ENCODE data around the gene DSTYK.
A peak's percentile ranks its signal among the peaks of the same experiment; 100 is the strongest.
"Not testable (repeated sequence)": the region's sequence is repeated elsewhere in the genome, so short reads cannot be mapped to it uniquely, and the experiment has no call there.

Gene DSTYK

DNA sequence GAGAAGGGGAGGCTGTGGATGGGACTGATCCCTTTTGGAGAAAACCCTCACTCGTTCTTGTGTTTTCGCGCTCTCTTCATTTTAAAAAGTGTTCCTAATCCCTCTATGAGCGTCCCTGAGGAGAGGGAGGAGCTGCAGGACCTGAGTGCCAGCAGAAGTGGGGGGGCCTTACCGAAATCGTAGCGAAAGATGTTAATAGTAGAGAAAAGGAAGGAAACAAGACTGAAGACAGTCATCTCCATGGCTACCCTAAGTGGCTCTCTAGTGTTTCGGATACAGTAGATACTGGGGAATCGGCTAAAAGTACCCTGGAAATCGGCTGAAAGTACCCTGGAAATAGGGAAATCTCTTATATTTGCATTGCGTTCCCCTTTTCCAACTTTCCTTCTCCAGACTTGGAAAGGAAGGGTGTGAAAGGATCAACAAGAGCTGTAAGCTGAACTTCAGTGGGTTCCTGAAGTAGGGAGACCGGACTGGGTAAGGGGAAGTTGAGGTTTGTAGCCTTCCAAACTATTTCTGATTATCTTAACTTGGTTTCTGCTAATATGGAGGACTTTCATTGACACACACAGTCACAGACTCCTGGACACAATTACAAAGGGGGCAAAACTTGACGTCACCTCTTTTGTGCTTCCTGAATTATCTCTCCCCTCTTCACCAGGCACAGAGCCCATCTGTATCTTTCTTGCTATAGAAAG, 486 bp upstream of the DSTYK start:
- DNase-seq, result peak; percentile 34

DNA sequence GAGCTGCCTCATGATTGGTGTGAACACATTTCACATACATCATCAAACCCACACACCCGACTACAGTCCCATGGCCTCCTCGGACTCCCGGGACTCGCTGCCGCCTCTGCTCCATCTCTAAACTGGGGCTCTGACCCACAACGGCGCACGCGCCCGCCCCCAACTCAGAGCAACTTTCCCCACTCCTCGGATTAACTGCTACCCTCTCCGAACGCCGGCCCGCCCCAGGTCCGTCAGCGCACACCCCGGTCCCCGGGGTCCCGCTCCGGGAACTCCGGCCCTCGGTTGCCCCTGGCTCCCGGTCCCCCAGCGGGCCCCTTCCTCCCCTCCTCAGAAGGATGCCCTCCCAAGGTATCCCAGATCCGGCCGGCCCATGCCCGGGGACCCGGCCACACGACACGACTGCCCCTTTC, 740 bp downstream of the DSTYK start:
- no peak for DNase-seq

DNA sequence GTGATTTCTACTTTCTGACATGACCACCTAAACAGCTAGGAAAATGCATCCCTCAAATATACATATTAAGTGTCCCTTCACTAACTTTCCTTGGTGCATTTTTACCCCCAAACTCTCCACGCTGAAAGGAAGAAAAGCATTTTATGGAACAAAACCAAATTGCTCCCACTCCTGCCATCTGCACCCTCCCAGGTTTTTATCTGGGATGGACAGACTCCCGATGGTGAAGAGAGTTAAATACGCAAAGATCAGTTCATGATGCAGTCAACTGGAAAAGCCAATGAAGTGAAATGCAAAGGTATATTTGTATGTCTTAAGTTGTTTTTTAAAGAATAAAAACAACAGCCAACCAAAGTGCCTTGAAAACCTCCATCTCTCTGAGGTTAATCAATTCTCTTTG, 2.7 kb downstream of the DSTYK start:
- no peak for DNase-seq

DNA sequence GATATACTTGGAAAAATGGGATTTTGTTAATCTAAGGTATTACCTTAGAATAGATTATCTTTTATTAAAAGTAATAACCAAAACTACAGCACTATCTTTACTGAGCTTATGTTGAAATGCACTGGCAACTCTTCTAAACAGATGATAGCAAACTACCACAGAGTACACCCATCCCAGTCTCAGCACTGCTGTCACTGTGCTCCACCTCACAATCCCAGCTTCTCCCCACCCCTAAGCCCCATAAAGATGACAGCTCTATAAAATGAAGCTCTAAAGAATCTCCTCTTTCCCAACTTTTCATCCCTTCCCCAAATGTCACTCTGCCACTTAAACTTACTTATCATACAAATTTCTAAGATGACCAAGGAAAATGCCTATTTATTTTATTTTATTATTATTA, 6.4 kb downstream of the DSTYK start:
- DNase-seq, result no peak

DNA sequence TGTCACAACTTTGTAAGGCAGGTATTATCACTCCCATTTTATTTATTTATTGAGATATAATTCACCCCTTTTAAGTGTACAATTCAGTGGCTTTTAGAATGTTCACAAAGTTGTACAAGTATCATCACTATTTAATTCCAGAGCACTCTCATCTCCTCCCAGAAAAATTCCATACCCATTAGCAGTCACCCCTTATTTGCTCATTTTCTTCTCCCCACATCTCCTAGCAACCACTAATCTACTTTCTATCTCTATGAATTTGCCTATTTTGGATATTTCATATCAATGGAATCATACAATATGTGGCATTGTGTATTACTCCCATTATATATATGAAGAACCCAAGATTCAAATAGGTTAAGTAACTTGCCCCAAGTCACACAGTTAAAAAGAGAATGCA, 7.0 kb downstream of the DSTYK start:
- no peak for DNase-seq

DNA sequence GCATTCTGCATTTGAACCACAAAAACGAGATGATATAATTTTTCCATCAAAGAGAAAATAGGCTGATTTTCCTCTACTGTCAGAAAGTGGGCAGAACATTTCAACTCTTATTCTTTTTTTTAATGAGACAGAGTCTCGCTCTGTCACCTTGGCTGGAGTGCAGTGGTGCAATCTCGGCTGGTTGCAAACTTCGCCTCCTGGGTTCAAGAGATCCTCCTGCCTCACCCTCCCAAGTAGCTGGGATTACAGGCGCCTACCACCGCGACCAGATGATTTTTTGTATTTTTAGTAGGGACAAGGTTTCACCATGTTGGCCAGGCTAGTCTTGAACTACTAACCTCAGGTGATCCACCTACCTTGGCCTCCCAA, 11.6 kb downstream of the DSTYK start:
- no peak for DNase-seq

DNA sequence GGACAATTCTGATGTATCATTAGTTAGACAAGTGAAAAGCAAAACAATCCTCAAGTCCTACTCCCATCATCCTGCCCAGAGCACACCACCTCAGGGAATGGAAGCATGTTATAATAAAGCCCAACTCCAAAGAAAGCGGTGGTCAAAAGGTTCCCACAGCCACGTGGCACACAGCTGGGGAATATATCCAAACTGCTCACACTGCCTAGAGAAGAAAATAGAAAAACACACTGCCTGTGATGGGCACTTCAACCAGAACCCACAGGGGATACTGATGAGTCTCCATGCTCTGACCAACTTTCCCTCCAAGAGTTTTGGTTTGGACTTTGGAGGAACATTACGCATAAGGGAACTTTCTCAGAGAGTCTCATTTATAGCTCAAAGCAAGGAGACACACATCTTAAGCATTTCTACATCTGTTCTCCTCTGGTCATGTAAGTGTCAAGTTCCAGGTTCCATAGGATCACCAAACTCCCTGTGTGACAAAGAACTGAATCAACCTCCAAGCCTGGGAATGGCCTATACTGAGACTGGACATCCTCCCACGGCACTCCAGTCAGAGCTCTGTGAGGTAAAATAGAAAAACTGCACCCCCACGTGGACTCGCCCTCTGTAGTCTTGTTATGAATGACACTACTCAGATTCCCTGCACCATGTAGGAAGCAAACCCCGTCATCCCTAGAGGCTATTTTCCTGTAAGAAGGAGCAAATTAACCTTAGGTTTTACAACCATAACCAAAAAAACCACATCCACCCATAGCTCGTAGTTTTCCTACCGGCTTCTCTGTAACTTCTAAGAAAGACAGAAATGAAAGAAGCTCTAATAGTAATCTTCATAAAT, 12.2 kb downstream of the DSTYK start:
- DNase-seq, result no peak

DNA sequence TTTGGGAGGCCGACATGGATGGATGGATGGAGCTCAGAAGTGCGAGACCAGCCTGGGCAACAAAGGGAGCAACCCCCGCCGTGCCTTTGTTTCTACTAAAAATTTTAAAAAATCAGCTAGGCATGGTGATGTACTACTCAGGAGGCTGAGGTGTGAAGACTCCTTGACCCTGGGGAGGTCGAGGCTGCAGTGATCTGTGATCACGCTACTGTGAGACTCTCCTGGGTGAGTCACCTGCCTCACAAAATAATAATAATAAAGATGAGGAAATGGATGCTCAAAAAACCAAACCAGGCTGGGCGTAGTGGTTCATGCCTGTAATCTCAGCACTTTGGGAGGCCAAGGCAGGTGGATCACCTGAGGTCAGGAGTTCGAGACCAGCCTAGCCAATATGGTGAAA, 19.2 kb downstream of the DSTYK start:
- no peak for DNase-seq

DNA sequence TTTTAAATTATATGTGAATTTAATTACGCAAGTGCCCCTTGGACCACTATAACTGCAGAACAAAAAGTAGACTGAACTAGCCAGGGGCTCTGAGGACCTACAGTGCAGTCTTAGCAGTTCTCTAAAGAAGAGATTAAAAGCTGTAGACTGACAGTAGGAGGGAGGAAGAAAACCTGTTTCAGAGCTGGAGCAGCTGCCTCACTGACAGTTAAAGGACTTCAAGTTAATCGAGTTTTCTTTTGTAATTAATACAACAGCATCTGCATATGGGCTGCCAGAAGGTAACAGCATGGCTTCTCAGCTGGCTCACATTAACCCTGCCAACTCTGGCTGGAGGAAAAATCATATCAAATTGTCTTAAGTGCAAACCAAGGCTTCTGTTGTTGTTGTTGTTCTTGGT, 19.9 kb downstream of the DSTYK start:
- no peak for DNase-seq

DNA sequence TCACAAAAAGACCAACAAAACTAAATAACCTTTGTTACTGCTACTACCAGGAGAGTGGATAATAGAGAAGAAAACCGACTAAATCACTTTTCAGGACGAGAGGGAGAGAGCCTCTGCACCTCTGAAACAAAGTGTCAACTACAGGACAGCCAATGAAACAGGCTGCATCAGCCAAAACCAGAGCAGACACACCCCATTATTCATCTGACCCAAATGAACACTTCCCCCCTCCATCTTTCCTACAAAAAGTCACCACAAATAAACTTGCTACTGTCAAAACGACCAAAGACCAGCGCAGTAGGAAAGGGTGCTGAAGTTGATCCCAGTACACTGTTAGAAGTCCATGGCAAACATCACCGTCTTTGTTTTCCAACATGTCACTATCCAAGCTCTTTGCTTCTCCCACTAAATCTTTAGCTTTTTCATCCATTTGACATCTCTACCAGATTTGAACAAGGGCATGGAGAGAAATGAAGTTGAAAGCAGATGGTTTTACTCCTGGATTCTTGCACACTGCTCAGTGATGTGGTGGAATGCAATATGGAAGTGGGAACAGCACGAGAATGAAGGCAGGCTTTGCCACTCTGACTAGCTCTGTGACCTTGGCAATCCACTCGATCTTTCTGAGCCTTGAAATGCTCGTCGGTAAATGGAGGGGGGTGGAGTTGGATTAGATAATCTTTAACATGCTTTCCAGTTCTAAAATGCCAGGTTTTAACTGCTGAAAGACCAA, 20.5 kb downstream of the DSTYK start:
- DNase-seq, result no peak

DNA sequence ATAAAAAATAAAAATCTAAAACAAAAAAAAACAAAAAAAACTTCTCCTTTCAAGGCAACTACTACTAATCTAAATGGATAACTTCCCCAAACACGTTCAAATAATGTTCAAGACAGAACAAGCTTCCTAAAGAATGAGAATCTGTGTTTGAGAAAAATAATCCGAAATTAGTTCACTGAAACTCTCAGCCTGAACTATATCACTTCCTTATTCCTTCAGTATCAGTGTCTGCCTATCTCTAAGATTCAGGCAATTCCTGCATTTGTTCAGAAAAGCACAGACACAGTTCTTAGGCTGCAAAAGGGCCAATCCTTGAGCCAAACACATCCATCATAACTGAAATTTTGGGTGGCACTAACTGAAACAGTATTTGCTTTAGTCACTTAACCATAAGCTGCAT, 22.4 kb downstream of the DSTYK start:
- no peak for DNase-seq

DNA sequence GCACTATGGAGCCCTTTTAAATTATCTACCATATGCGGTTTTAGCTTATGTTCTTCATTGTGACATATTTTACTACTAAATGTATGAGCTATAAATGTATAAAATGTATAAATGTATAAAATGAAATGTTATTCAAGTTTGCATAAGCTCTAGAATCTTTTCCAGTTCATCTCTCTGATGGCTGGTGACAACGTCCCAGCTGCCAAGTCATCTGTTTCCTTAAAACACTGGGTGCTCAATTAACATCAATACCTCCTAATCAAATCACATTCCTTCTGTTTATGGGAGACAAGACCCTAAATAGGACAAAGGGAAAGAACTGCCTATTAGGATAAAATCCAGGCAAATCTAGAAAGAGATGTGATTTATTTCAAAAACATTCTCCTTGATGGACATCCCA, 22.9 kb downstream of the DSTYK start:
- no peak for DNase-seq

DNA sequence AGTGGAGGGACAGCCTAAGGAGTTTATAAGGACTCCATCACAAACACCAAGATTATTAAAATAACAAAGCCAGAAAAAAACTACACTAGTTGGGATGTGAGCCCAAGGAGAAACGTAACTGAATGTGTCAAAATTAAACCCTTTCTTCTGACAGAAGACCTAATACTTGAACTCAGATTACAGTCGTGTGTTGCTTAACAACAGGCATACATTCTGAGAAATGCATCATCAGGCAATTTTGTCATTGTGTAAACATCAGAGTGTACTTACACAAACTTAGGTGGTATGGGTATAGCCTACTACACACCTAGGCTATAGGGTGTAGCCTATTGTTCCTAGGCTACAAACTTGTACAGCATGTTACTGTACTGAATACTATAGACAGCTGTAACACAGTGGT, 23.4 kb downstream of the DSTYK start:
- DNase-seq, result no peak

DNA sequence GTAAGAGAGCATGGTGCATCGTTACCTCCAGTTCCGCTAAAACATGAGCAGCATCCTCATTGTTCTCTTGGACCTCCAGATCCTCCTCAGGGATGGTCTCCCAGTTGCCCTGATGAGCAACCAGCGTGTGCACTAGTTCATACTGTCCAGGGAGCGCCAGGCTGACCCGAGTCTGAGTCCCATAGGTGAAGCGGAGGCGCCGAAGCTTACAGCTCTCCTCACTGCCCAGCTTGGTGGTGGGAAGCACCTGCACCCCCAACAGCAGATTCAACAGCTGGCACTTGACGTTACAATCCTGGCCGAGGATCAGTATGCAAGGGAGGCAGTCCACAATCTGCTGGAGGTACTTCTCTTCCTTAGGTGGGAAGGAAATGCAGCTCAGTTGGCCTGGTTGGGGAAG, 24.1 kb downstream of the DSTYK start:
- no peak for DNase-seq

DNA sequence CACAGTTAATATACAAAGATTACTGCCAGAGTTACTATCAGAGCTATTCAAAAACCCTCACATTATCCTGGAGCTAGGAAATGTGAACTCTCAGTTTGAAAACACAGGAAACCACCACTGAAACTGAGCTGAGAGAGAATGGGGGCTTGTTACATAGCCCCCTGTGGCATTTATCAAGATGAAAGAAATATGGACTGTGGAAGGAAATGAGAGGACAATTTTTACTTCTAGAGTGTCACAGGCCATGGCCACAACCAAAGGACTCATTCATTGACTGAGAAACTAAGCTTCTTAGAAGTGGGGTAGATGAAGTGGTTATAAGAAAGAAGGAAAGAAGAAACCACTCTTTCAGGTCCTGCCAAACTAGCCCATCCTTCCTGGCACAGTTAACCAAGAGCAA, 25.3 kb downstream of the DSTYK start:
- no peak for DNase-seq

DNA sequence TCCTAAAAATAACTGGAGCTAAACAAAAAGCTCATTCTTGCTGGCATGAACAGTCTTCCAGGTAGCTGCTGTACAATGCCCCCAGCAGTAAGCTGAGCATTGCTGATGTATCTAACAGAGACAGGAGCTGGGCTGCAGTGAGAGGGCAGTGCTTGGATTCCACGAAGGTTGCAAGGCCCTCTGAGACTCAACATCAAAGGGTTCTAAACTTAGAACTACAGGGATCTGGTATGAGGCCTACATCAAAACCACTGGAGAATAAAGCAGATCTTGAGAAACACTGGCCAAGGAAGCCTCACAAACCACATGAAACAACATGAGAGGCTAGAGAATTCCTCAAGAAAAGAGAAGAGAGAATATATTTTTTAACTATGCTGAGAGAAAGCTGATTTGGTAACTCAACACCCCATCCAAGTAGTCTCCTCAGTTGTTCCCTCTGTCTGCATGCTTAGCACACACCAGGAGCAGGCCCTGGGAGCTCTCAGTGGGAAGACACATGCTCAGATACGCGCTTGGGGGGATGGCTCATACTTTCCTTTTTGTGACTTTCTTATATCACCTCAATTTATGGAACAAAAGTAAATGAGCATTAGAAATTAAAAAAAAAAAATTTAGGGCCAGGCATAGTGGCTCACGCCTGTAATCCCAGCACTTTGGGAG, 27.7 kb downstream of the DSTYK start:
- DNase-seq, result no peak

DNA sequence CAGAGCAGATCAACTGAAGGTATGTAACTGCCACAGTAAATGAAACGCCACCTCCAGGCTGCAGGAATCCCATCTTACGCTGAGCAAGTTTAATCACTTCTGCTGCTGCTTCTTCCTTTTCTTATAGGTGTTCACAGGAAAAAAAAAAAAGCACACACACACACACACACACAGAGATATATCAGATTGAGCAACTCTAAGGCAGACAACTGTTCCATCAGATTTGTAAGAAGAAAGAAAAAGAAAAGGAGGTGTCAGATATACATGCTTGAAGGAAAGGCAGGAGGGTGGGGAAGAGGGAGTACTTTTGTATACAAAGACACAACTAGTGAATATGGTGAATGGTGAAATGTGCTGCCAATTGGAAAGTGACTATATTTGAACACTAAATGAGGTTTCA, 28.6 kb downstream of the DSTYK start:
- no peak for DNase-seq

DNA sequence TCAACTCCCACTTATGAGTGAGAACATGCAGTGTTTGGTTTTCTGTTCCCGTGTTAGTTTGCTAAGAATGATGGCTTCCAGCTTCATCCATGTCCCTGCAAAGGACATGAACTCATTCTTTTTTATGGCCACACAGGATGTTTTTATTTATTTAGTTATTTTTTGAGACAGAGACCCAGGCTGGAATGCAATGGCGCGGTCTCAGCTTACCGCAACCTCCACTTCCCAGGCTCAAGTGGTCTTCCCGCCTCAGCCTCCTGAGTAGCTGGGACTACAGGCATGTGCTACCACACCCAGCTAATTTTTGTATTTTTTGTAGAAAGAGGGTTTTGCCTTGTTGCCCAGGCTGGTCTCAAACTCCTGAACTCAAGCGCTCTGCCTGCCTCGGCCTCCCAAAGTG, 31.2 kb downstream of the DSTYK start:
- not testable (repeated sequence) for DNase-seq

DNA sequence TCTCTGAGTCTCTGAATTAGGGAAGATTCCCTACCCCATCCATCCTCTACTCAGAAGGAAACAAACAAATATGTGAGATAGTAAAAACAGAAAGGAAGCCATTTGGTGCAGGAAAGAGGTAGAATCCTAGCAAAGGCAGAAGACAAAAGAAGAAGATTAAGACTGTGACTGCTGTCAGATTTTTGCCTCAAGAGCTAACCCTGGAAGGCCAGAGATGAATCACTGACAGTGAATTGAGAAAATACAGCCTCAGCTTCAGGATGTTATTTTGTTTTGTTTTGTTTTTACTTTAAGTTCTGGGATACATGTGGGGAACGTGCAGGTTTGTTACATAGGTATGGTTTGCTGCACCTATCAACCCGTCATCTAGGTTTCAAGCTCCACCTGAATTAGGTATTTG, 31.7 kb downstream of the DSTYK start:
- DNase-seq, result no peak

DNA sequence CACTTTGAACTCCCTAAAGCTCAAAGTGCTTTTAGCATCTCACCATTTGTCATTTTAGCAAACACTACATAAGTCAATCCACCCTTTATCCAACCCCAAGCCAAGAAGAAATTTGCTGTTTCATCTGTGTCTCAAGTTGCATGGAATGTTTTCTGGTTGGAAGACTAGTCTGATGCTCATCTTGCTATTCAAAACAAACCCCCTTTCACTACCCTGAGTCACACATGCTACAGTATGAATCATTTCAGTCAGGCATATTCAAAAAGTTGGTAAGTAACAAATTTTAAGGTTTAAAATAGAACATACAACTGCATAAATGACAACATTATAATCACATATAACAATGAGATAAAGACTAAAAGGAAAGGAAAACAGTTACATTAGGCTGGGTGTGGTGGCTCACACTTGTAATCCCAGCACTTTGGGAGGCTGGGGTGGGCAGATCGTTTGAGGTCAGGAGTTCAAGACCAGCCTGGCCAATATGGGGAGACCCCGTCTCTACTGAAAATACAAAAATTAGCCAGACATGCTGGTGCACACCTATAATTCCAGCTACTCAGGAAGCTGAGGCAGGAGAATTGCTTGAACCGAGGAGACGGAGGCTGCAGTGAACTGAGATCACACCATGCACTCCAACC, 38.7 kb downstream of the DSTYK start:
- DNase-seq, result no peak

DNA sequence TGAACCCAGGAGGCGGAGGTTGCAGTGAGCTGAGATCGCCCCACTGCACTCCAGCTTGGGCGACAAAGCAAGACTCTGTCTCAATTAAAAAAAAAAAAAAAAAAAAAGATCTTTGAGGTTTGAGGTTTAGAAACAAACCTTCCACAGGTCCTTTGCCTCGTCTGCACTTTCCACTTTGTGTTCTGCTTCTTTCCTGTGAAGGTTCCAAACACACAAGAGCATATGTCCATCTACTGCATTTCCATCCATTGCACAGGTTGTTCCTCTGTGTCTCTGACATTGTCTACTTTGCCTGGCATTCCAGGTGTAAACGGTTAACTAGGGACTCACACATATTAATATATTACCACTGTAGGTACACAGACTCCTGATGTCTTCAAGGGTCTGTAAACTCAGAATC, 40.1 kb downstream of the DSTYK start:
- no peak for DNase-seq

DNA sequence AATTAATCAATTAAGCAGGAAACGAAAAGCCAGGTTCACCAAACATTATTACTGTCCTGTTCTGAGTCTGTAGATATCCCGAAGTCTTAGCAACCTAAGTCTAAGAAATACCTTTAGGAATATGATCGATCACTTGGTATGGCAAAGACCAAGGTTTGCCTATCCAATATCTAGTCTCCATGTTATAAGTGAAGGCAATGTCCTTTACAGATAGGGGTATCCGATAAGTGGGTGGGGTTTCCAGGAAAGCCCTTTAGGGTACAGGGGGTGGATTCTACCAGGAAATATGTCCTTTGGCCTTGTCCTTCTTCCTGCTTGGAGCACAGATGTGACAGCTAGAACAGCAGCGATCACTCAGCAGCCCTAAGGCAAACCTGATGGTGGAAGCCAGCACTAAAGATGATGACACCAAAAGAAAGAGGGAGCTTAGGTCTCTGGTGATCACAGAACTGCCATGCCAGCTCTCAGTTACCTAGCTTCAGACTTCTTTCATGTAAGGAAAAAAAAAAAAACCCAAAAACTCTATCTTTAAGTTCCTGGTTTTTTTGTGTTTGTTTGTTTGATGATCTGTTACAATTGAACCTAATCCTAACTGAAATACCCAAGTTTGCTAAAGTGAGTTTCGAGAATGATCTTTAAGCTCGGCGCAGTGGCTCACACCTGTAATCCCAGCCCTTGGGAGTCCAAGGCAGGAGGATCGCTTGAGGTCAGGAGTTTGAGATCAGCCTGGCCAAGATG, 40.8 kb downstream of the DSTYK start:
- no peak for DNase-seq

Data from SIG-M5 (cell line).